HG02623 (cell line): ENCODE results near the gene SH2D4B.

Experiments
- ATAC-seq: cut with Tn5 transposase; IDR thresholded peaks from one replicate; pipeline ENCODE4 v1.9.1; 2021; ENCODE audit warnings: moderate library complexity; ENCODE audit not compliant: unreplicated experiment

SH2D4B gene

DNA sequence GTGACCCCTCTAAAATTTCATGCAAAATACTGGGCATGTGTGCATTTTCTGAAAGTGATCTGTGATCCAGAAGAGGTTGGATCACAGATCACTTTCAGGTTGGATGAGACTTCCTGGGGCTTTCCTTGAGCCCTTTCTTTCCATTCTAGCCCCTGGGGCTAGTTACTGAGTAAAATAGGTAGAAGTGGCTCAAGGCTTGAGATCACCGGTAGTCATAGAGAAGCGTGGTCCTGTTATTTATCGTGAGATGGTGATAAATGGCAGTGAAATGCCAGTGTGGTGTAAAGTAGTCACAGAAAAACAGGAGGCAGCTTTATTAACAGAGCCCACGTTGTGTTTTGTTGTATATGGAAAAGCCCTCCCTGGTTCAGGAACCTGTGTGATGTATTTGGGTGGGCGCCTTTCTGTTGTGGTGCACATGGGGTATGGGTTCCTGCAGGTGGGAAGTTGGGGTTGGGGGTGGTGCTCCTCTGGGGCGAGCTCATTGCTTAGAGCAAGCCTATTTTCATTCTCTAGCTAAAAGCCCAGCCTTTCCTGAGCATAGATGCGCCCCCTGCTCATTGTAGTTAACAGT, 34.0 kb upstream of the SH2D4B start:
- no peak for ATAC-seq

DNA sequence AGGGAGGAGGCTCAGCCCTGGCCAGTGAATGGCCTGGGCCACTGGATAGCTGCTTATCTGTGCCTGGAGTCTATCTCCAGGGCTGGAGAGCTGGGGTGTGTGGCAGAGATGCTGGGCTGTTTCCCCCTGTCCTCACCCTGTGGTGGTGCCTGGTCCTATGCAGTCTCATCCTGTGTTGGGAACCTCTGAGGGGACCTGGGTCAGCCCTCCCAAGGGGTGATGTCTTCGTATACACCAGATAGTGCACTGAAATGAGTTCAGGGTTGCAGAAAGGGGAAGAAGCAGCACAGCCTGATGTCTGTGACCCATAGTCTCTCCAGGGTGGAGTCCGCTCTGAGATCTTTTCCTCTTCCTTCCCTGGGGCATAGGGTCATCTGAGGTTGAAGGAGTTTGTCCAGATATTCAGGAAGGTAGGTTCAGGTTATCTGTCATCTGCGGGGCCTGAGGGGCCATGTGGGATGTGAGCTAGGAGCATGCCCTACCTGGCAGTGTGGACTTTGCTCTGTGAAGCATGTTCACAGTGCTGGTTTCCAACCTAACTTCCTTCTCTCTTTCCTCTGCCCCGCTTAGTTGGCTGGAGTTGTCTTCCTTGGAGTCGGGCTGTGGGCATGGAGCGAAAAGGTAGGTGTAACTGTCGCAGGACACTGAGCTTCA, 33.4 kb upstream of the SH2D4B start:
- ATAC-seq = no peak

GRCh38 chr10:80504897-80505465, 32.7 kb upstream of the SH2D4B start:
- no peak for ATAC-seq

DNA sequence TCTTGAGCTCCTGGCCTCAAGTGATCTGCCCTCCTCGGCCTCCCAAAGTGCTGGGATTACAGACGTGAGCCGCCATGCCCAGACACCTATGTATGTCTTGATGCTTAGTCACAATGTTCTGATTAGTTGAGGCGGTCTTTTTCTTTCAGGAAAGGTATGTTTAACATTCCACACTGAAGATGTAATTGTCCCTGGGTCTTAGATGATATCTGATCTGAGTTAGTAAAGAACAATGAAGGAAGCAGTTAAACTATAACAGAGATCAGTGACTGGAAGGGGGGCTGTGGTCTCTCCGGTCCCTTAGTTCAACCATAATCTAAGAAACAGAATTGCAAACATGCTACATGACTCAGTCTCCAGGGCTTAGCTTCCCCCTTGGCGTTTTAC, 31.5 kb upstream of the SH2D4B start:
- ATAC-seq = no peak

DNA sequence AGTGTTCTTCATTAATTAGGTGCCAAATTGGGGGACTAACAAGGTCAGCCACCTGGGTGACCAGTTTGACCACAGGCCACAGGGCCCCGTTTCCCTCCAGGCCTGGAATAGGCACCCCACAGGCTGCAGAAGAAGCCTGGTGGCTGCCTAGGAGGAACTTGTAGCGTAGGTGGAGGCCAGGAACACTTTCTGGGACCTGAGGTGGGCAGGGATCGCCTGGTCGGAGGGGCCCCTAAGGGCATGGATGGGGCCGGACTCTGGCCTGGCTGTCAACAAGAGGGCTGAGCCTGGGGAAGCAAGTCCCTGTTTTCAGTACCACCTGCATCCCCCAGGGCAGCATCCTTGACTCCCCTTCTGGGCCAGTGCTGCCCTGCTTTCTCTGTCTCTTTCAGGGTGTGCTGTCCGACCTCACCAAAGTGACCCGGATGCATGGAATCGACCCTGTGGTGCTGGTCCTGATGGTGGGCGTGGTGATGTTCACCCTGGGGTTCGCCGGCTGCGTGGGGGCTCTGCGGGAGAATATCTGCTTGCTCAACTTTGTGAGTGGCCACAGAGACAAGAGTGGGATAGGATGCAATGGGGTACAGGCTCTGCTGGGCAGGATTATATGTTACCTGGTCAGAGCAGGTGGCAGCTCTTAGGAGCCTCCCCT, 30.7 kb upstream of the SH2D4B start:
- ATAC-seq = no peak

GRCh38 chr10:80509108-80509402, 28.6 kb upstream of the SH2D4B start:
- no peak for ATAC-seq

DNA sequence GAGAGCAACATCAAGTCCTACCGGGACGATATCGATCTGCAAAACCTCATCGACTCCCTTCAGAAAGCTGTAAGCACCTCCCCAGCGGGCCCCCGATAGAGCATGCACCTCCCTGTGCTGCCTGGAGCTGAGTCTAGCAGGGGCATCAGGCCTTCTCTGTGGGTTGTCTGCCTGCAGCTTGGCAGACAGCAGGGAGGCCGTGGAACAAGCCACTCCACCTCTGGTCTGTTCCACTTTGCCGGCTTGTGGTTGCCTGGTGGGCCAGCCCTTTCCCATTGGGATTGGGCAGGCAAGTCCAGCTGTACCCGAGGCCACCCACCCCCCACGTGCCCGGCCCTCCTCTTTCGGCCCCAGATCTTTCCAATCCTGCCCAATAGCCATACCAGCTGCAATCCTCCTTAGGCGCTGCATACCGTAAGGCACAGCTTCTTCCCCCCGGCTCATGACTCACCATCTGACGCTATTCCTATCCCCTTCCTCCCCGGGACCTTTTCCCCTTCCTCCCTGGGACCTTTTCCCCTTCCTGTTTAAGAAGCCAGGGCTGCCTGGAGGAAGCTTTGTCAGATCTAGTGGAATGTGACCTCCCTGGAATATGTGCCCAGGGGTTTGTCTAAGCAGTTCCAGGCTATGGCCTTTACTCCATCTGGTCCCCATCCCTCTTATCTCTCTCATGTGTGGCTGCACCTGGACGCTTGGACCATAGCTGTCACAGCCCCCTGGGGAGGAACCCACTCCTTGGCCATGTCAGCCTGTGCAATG, 28.1 kb upstream of the SH2D4B start:
- ATAC-seq = no peak

DNA sequence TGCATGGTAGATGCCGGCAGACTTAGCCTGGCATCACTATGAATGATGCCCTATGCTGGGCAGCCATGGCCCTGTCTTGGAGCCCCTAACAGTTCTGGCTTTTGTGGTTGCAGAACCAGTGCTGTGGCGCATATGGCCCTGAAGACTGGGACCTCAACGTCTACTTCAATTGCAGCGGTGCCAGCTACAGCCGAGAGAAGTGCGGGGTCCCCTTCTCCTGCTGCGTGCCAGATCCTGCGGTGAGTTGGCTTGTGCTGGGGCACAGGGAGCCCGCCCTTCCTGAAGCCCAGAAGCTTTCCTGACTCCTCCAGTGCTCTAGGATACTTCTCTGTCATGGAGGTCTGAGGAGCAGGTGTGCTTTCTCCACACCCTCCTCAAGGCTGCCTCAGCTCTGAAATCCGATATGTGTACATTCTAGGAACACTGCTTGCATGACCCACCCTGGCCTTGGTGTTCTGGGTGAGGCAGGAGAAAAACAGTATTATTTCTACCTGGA, 25.6 kb upstream of the SH2D4B start:
- ATAC-seq = no peak

DNA sequence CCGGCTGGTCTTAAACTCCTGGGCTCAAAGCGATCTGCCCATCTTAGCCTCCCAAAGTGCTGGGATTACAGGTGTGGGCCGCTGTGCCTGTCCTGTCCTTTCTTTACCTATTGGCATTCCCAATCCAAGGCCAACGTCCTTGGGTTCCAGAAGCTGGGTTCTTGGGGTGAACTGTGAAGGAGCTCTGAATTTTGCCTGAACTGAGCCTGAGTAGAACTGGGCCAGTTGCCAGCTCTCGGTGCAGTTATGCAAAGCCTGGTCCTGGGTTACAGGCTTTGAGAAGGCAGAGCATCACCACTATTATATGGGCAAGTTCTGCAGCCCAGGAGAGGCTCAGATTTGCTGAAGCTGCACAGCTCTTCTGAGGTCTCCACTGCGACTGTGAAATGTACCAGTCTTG, 24.6 kb upstream of the SH2D4B start:
- no peak for ATAC-seq

GRCh38 chr10:80515511-80515910, 22.2 kb upstream of the SH2D4B start:
- no peak for ATAC-seq

DNA sequence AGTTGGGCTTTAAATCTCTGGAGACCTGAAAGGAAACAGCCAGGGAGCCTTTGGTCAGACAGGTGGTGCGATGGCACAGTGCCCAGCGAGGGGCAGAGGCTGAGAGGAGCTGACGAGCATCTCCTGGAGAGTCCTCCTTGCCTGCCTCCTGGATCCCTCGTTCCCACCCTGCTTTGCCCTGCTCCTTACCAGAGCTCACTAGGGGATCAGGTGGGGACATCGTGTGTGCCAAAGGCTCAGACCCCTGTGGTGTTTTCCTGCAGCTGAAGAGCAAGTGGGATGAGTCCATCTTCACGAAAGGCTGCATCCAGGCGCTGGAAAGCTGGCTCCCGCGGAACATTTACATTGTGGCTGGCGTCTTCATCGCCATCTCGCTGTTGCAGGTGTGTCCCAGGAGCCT, 21.8 kb upstream of the SH2D4B start:
- no peak for ATAC-seq

- no peak for ATAC-seq
Observed at GRCh38 chr10:80516506-80517075, 21.1 kb upstream of the SH2D4B start.

DNA sequence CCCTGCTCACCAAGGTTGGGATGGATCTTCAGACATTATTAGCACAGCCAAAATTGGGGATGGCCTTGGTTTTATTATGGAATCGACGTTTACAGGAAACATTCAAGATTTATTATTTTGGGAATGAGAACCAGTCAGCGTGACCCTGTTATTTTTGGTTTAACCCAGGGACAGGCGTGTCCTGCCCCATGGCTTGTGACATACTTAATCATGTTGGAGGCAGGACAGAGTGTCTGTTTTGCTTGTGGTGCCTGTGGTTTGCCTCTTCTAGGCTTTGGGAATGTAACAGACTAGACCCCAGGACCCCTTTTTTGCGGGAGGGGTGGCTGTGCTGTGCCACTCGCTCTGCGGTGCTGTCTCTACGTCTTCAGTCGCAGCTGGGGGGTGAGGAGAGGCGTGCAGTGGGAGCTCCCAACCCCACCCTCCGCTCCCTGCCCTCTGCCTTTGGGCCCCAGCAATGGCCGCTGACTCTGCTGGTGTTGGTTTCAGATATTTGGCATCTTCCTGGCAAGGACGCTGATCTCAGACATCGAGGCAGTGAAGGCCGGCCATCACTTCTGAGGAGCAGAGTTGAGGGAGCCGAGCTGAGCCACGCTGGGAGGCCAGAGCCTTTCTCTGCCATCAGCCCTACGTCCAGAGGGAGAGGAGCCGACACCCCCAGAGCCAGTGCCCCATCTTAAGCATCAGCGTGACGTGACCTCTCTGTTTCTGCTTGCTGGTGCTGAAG, 20.1 kb upstream of the SH2D4B start:
- ATAC-seq = no peak

- no peak for ATAC-seq
Observed at GRCh38 chr10:80518143-80518806, 19.4 kb upstream of the SH2D4B start.

DNA sequence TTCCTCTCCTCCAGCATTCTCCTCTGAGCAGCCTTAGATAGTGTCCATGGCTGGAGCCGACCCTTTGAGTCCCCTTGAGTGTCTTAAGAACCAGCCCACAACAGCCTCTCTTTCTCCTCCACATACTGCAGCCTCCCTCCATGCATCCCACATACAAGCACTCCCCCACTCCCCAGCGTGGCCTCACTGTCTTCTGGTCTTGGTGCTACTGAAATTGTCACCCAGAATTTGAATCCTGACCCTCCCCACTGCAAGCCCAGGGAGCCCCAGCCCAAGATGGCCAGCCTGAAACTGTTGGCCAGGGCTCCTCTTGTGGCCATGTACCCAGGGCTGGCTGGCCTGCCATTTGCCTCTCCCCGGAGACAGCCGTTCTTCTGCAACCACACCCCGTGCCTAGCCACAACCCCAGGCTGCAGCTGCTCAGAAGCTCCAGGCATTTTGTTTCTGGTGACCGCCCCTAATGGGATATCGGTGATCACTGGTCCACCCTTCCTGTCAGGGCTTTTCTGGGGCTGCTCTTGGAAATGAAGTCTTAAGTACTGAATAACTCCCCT, 18.8 kb upstream of the SH2D4B start:
- no peak for ATAC-seq

DNA sequence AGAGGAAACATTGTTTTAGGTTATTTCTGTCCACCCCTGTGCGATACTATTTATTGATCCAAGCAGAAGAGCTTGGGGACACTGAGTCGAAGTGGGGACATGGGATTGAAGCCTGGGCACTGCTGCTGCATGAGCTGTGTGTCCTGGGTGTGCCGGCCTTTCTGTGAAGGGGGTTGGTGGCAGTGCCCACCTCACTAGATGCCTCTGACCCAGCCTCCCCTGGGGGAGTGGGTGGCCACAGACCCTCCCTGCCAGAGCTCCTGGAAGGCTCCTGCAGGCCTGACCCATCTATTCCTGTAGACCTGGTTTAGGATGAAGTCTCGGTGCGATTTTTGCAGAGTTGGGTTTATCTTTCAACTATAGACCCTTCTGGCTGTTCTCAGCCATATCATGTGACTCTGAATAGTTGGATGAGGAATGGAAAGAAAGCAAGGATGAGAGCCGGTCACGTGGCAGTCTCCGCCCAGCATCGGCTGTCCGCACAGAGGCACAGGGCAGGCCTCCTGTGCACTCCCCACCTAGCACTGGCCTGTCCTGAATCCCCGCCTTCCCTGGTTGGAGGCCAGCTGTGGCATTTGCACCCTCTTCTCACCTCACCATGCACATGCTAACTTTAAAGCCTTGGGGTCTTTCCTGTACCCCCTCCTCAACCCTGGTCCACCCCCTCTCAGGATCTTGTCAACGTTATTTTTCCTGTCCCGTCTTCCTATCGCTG, 17.6 kb upstream of the SH2D4B start:
- no peak for ATAC-seq

DNA sequence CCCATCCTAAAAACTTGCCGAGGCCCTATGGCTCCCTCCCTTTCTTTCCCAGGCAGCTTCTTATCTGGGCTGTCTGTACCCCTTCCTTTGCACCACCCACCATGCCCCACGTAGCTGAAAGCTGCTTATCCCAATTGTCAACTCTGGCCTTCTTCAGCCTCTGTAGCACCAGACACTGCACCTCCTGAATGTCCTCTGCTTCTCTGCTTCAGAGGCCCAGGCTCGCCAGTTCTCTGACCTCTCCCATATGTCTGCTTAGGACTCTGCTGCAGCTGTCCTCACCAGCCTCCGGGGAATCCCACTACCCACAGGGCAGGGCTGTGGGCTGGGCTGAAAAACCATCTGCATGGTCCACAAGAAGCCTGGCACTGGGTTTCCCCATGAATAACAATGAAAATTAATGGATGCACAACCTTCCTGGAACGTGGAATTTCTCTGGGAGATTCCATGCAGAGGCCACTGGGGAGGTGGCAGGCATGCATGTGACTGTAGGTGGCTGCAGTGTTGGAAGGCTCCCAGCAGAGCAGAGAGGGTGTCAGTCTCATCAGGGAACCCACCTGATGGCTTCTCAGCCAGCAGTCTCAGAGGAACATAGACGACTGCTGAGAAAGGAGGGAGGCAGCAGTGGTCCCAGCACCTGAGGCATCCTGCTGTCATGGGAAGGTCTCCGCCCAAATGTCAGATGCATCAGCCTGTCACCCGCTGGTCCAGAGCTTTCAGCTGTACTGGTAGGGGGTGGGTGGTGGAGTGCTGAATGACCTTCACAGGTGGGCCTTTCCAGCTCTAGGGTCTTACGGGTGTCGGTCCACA, 16.8 kb upstream of the SH2D4B start:
- ATAC-seq = no peak

GRCh38 chr10:80522756-80523363, 14.8 kb upstream of the SH2D4B start:
- ATAC-seq = no peak
